HCT116 (cell line): ENCODE results near the gene PITPNC1.

Source experiments
- EZH2 ChIP-seq: fragments of 200-600 bp; sonication (generic); IDR thresholded peaks from 2 replicates; pipeline ENCODE4 v1.6.1; 2017; ENCODE audit warnings: antibody characterized with exemption, mixed run types
- POLR2AphosphoS5 ChIP-seq: IDR thresholded peaks from 2 replicates; pipeline ENCODE4 v1.6.1; 2011; ENCODE audit warnings: mild to moderate bottlenecking, low read depth, low read length, moderate library complexity
- TF ChIP-seq, protein P1 (sequence below), 3 experiments: fragments of 200-600 bp in 1 of 3; sonication (generic) in 1 of 3; IDR thresholded peaks in 2 of 3; conservative IDR thresholded peaks in 1 of 3; 2 replicates each; pipeline ENCODE4 v1.5.1; 2012 to 2017; ENCODE audit warnings: low read depth in 2 of 3, low read length in 2 of 3, antibody characterized with exemption in 1 of 3, borderline replicate concordance in 1 of 3, control low read depth in 1 of 3, mild to moderate bottlenecking in 1 of 3, mixed read lengths in 1 of 3, mixed run types in 1 of 3, moderate library complexity in 1 of 3; ENCODE audit not compliant: insufficient read depth in 1 of 3
- TF ChIP-seq, protein P2 (sequence below): IDR thresholded peaks from 2 replicates; pipeline ENCODE4 v1.6.1; 2012; ENCODE audit warnings: low read depth

DNA sequence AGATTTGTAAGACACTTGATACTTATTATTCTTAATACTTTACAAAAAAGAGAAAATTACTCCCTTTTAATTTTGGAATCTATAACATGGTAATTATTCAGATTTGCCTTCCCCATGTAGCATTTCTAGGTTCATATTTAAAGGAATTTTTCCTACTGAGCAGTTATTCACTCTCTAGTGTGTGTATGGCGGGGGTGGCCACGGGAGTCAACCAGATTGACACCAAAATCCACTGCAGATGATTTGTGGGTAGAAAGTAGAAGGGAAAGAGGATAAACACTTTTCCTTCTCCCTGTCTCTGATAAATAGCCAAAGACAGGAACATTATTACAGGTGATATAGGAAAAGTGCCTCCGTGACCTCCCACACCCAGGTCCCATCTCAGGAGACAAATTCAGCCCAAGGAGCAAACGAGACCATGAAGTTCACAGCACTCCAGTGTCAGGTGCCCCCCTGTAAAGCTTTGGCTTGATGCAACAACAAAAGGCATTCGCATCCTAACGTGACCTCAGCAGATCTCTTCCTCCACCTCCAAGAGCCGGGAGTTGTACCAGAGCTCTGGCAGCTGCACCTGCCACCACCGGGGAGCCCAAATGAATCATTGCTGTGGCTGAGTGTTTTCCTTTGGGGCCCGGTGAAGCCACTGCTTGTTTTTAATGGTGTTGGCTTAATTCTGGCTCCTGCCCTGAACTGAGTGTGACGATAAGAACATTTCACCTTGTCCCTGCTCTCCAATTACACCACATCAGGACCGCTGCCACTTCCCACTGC is 248.0 kb downstream of the PITPNC1 start:
- TF ChIP-seq EZH2: no peak
- no peak for TF ChIP-seq POLR2AphosphoS5
- TF ChIP-seq, protein P1, sequence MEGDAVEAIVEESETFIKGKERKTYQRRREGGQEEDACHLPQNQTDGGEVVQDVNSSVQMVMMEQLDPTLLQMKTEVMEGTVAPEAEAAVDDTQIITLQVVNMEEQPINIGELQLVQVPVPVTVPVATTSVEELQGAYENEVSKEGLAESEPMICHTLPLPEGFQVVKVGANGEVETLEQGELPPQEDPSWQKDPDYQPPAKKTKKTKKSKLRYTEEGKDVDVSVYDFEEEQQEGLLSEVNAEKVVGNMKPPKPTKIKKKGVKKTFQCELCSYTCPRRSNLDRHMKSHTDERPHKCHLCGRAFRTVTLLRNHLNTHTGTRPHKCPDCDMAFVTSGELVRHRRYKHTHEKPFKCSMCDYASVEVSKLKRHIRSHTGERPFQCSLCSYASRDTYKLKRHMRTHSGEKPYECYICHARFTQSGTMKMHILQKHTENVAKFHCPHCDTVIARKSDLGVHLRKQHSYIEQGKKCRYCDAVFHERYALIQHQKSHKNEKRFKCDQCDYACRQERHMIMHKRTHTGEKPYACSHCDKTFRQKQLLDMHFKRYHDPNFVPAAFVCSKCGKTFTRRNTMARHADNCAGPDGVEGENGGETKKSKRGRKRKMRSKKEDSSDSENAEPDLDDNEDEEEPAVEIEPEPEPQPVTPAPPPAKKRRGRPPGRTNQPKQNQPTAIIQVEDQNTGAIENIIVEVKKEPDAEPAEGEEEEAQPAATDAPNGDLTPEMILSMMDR (IDR thresholded peaks at IDR 0.05 in 2 of 3, conservative IDR thresholded peaks at IDR 0.05 in 1 of 3; ENCODE audit: borderline replicate concordance in 1 of 3, insufficient read depth in 1 of 3, low read depth in 2 of 3, low read length in 2 of 3): no peak
- TF ChIP-seq, protein P2, sequence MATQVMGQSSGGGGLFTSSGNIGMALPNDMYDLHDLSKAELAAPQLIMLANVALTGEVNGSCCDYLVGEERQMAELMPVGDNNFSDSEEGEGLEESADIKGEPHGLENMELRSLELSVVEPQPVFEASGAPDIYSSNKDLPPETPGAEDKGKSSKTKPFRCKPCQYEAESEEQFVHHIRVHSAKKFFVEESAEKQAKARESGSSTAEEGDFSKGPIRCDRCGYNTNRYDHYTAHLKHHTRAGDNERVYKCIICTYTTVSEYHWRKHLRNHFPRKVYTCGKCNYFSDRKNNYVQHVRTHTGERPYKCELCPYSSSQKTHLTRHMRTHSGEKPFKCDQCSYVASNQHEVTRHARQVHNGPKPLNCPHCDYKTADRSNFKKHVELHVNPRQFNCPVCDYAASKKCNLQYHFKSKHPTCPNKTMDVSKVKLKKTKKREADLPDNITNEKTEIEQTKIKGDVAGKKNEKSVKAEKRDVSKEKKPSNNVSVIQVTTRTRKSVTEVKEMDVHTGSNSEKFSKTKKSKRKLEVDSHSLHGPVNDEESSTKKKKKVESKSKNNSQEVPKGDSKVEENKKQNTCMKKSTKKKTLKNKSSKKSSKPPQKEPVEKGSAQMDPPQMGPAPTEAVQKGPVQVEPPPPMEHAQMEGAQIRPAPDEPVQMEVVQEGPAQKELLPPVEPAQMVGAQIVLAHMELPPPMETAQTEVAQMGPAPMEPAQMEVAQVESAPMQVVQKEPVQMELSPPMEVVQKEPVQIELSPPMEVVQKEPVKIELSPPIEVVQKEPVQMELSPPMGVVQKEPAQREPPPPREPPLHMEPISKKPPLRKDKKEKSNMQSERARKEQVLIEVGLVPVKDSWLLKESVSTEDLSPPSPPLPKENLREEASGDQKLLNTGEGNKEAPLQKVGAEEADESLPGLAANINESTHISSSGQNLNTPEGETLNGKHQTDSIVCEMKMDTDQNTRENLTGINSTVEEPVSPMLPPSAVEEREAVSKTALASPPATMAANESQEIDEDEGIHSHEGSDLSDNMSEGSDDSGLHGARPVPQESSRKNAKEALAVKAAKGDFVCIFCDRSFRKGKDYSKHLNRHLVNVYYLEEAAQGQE: no peak
